ENCODE results near the gene AOC2. TPM values are rescaled to one million over a fixed set of nuclear protein-coding genes. Genes with fewer than 3 reads are reported as not detected.

The AOC2 gene
- total and polyA plus RNA-seq, 2 donors (not counting 1 experiment from before 2014, with no cell fraction given) = 0.12 to 0.33 TPM

GRCh38 chr17:42814633-42815399, 29.6 kb upstream of the AOC2 start:
- no peak overlapping the region for H3K27ac ChIP-seq (ENCODE audit: insufficient read depth, low read length)
- no peak overlapping the region for H2AFZ ChIP-seq (ENCODE audit: low read length)
- no peak overlapping the region for H3K4me2 ChIP-seq (ENCODE audit: extremely low read depth, insufficient read depth, low read length)
- no peak overlapping the region for H3K4me3 ChIP-seq (replicated peaks in 1 of 4; ENCODE audit: control extremely low read depth in 1 of 4, insufficient read depth in 1 of 4, low read depth in 3 of 4, low read length in 4 of 4)
- DNase-seq (ENCODE audit: low read depth in 2 of 2) = peak; percentile 83 to 98
- H3K4me1 ChIP-seq (ENCODE audit: control insufficient read depth, extremely low read depth, insufficient read depth, low read length) = no peaks in the 10 kb centered on the region
- H3K36me3 ChIP-seq (ENCODE audit: control insufficient read depth, insufficient read depth, low read length) = peaks cover 16% of the 10 kb centered on the region
- H3K9me3 ChIP-seq (ENCODE audit: control insufficient read depth, insufficient read depth, low read depth, low read length) = no peaks in the 10 kb centered on the region
- TF ChIP-seq EZH2 (IDR thresholded peaks at IDR 0.05; ENCODE audit: low read length, missing control alignments) (no peak), CTCF (conservative IDR thresholded peaks at IDR 0.05 in 1 of 2, IDR thresholded peaks at IDR 0.05 in 1 of 2; ENCODE audit: low read depth in 1 of 2, low read length in 2 of 2) (no peak)
- H3K79me2 ChIP-seq (ENCODE audit: control insufficient read depth, insufficient read depth, low read length) = no peaks in the 10 kb centered on the region
- H3K27me3 ChIP-seq (ENCODE audit: control insufficient read depth, insufficient read depth, low read length) = no peaks in the 10 kb centered on the region
- H3K9ac ChIP-seq (ENCODE audit: insufficient read depth, low read length) = no peak overlapping the region
- no peaks in the 10 kb centered on the region for H4K20me1 ChIP-seq (ENCODE audit: control insufficient read depth, extremely low read depth, insufficient read depth, low read length)

GRCh38 chr17:42817866-42818265, 26.5 kb upstream of the AOC2 start:
- Histone ChIP-seq H2AFZ (ENCODE audit: low read length) (no peak overlapping the region), H3K9me3 (ENCODE audit: control insufficient read depth, insufficient read depth, low read depth, low read length) (no peaks in the 10 kb centered on the region), H3K36me3 (ENCODE audit: control insufficient read depth, insufficient read depth, low read length) (peaks cover 16% of the 10 kb centered on the region), H3K9ac (ENCODE audit: insufficient read depth, low read length) (no peak overlapping the region), H3K27me3 (ENCODE audit: control insufficient read depth, insufficient read depth, low read length) (no peaks in the 10 kb centered on the region), H3K4me1 (ENCODE audit: control insufficient read depth, extremely low read depth, insufficient read depth, low read length) (no peaks in the 10 kb centered on the region), H3K79me2 (ENCODE audit: control insufficient read depth, insufficient read depth, low read length) (peaks cover 7% of the 10 kb centered on the region), H3K4me2 (ENCODE audit: extremely low read depth, insufficient read depth, low read length) (no peak overlapping the region), H4K20me1 (ENCODE audit: control insufficient read depth, extremely low read depth, insufficient read depth, low read length) (no peaks in the 10 kb centered on the region), H3K4me3 (replicated peaks in 1 of 4; ENCODE audit: control extremely low read depth in 1 of 4, insufficient read depth in 1 of 4, low read depth in 3 of 4, low read length in 4 of 4) (no peak overlapping the region), H3K27ac (ENCODE audit: insufficient read depth, low read length) (peak overlapping the region; percentile 49)
- DNase-seq (ENCODE audit: low read depth in 2 of 2) = peak in 1 of 2 donors; percentile 83
- TF ChIP-seq CTCF (conservative IDR thresholded peaks at IDR 0.05 in 1 of 2, IDR thresholded peaks at IDR 0.05 in 1 of 2; ENCODE audit: low read depth in 1 of 2, low read length in 2 of 2) = no peak
- TF ChIP-seq EZH2 (IDR thresholded peaks at IDR 0.05; ENCODE audit: low read length, missing control alignments) = no peak

- Histone ChIP-seq H3K9me3 (ENCODE audit: control insufficient read depth, insufficient read depth, low read depth, low read length) (no peaks in the 10 kb centered on the region), H3K4me1 (ENCODE audit: control insufficient read depth, extremely low read depth, insufficient read depth, low read length) (no peaks in the 10 kb centered on the region), H3K36me3 (ENCODE audit: control insufficient read depth, insufficient read depth, low read length) (peaks cover 16% of the 10 kb centered on the region), H3K9ac (ENCODE audit: insufficient read depth, low read length) (no peak overlapping the region), H3K4me2 (ENCODE audit: extremely low read depth, insufficient read depth, low read length) (no peak overlapping the region), H3K27ac (ENCODE audit: insufficient read depth, low read length) (peak overlapping the region; percentile 49), H3K27me3 (ENCODE audit: control insufficient read depth, insufficient read depth, low read length) (no peaks in the 10 kb centered on the region), H3K4me3 (replicated peaks in 1 of 4; ENCODE audit: control extremely low read depth in 1 of 4, insufficient read depth in 1 of 4, low read depth in 3 of 4, low read length in 4 of 4) (no peak overlapping the region), H3K79me2 (ENCODE audit: control insufficient read depth, insufficient read depth, low read length) (peaks cover 9% of the 10 kb centered on the region), H4K20me1 (ENCODE audit: control insufficient read depth, extremely low read depth, insufficient read depth, low read length) (no peaks in the 10 kb centered on the region), H2AFZ (ENCODE audit: low read length) (no peak overlapping the region)
- DNase-seq (ENCODE audit: low read depth in 2 of 2) = peak in 1 of 2 donors; percentile 48
- TF ChIP-seq EZH2 (IDR thresholded peaks at IDR 0.05; ENCODE audit: low read length, missing control alignments) (no peak), CTCF (conservative IDR thresholded peaks at IDR 0.05 in 1 of 2, IDR thresholded peaks at IDR 0.05 in 1 of 2; ENCODE audit: low read depth in 1 of 2, low read length in 2 of 2) (no peak)
Observed at GRCh38 chr17:42818379-42818778, 26.0 kb upstream of the AOC2 start.

Data from fibroblast of lung (primary cell).